ENCODE results near the gene HTT. TPM values are rescaled to one million over a fixed set of nuclear protein-coding genes. Genes with fewer than 3 reads are reported as not detected.
A peak's percentile ranks its signal among the peaks of the same experiment; 100 is the strongest.

The HTT gene
- total and polyA plus RNA-seq, 9 of the 15 experiments (the other 6 are each of a cell fraction or from before 2014, with no cell fraction given): 0.66 to 31.6 (median 14.7) TPM

DNA sequence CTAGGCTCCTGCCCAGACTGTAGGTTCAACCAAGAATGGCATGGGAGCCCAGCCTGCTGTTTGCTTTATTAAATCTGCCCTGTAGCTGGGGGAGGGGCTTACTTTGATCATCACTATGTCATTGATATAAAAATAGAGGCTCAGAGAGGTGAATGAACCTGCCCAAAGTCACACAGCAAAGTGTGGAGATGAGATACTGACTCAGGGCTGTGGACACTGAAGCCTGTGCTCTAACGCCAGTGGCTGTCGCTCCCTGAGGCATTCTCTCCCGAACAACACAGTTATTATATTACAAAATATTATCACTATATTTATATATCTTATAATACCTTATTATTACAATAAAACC lies 178.0 kb downstream of the HTT start:
- no TSS peak for BruUV-seq (replicated peaks)
- ATAC-seq (no peak), DNase-seq (ENCODE audit: extremely low read depth in 1 of 4, low spot score in 3 of 4) (no peak), FAIRE-seq (no peak)
- TF ChIP-seq ZSCAN32 (CRISPR knock-in tag; IDR thresholded peaks at IDR 0.05) (no peak), MAFF (IDR thresholded peaks at IDR 0.05; ENCODE audit: low read length) (no peak), ZKSCAN3 (CRISPR knock-in tag; IDR thresholded peaks at IDR 0.05) (no peak), BCOR (IDR thresholded peaks at IDR 0.05) (peak; percentile 52), NCOA2 (IDR thresholded peaks at IDR 0.05; ENCODE audit: partially characterized antibody in 2 of 2) (no peak), ZFP36 (IDR thresholded peaks at IDR 0.05; ENCODE audit: low read depth, low read length, partially characterized antibody) (peak; percentile 57)
- Histone ChIP-seq H3K4me2 (ENCODE audit: insufficient read depth, low read length) (no peak overlapping the region), H3K27me3 (ENCODE audit: control insufficient read depth in 2 of 2, insufficient read depth in 2 of 2, low read length in 2 of 2) (peaks cover 17 to 48% of the 10 kb centered on the region in 2 experiments), H3K36me3 (ENCODE audit: control insufficient read depth, insufficient read depth, low read length) (no peaks in the 10 kb centered on the region), H2AFZ (ENCODE audit: low read depth, low read length) (no peak overlapping the region), H3K9me3 (replicated peaks; ENCODE audit: control insufficient read depth, insufficient read depth, low read depth, low read length) (no peaks in the 10 kb centered on the region), H3K9ac (ENCODE audit: insufficient read depth in 1 of 2, low read depth in 2 of 2, low read length in 2 of 2) (no peak overlapping the region), H3K4me3 (no peak overlapping the region), H3K4me1 (replicated peaks in 1 of 2; ENCODE audit: control insufficient read depth in 2 of 2, insufficient read depth in 2 of 2, low read length in 2 of 2) (peaks cover 0 to 62% of the 10 kb centered on the region in 2 experiments; a peak in 2 of 5 replicates), H3K9me1 (ENCODE audit: control insufficient read depth, insufficient read depth, low read length) (no peaks in the 10 kb centered on the region), H3K27ac (ENCODE audit: extremely low read depth, low read depth, low read length) (no peak overlapping the region), H4K20me1 (replicated peaks; ENCODE audit: control insufficient read depth, insufficient read depth, low read length) (peaks cover 8% of the 10 kb centered on the region; the same call in 1 of the 2 replicates), H3K79me2 (ENCODE audit: control insufficient read depth, insufficient read depth, low read length) (no peaks in the 10 kb centered on the region)
- ChIA-PET CTCF (ENCODE audit: low intra/inter-chr PET ratio) (no interaction called here), POLR2A (interaction anchor here (1.4 kb wide), 1 partner anchor 10 kb away, joined by 3 read pairs; no protein-coding TSS in a partner anchor)
- in situ Hi-C loops (cut with MboI) (no loop called here), intact Hi-C loops (cut with micrococcal nuclease) (no loop called here)
- WGBS (ENCODE audit: insufficient coverage, low coverage, missing lambda C conversion rate): 32% methylated on average over 3 of the region's 3 CpGs
